Germinal center (tissue), 1 donor: ENCODE data around the gene UBE2D2.

ENCODE experiments used
- DNase-seq: peaks from one replicate; pipeline ENCODE4 v3.0.0; 2012; ENCODE audit warnings: mixed read lengths, low spot score

Gene UBE2D2

GRCh38 chr5:139660923-139661814 is 100.0 kb downstream of the UBE2D2 start:
- DNase-seq: no peak

GRCh38 chr5:139662617-139663016 is 101.5 kb downstream of the UBE2D2 start:
- DNase-seq: no peak

- no peak for DNase-seq
Observed at GRCh38 chr5:139663207-139664085, 102.3 kb downstream of the UBE2D2 start.

- DNase-seq: peak; percentile 65
Observed at GRCh38 chr5:139664086-139664693, 103.1 kb downstream of the UBE2D2 start.

GRCh38 chr5:139664727-139665351 is 103.7 kb downstream of the UBE2D2 start:
- no peak for DNase-seq

- no peak for DNase-seq
Observed at GRCh38 chr5:139665626-139666025, 104.5 kb downstream of the UBE2D2 start.

- DNase-seq: no peak
Observed at GRCh38 chr5:139666551-139666950, 105.4 kb downstream of the UBE2D2 start.

GRCh38 chr5:139667001-139667729 is 106.0 kb downstream of the UBE2D2 start:
- no peak for DNase-seq

GRCh38 chr5:139667730-139668063 is 106.6 kb downstream of the UBE2D2 start:
- DNase-seq: no peak

- DNase-seq: no peak
Observed at GRCh38 chr5:139668064-139668880, 107.1 kb downstream of the UBE2D2 start.

GRCh38 chr5:139668924-139669661 is 108.0 kb downstream of the UBE2D2 start:
- DNase-seq: no peak

GRCh38 chr5:139669662-139670368 is 108.7 kb downstream of the UBE2D2 start:
- DNase-seq: peak; percentile 76

- peak; percentile 91 for DNase-seq
Observed at GRCh38 chr5:139670369-139671095, 109.4 kb downstream of the UBE2D2 start.

- no peak for DNase-seq
Observed at GRCh38 chr5:139671096-139671841, 110.1 kb downstream of the UBE2D2 start.

GRCh38 chr5:139675213-139675612 is 114.1 kb downstream of the UBE2D2 start:
- no peak for DNase-seq

- no peak for DNase-seq
Observed at GRCh38 chr5:139675825-139676224, 114.7 kb downstream of the UBE2D2 start.

GRCh38 chr5:139676406-139676805 is 115.3 kb downstream of the UBE2D2 start:
- DNase-seq: no peak
